OCI-LY7 (cell line): ENCODE measurements around the gene MEP1B. TPM values are rescaled to one million over a fixed set of nuclear protein-coding genes. Genes with fewer than 3 reads are reported as not detected.

Experiments
- BruUV-seq: library from RNA; stranded (reverse); fragments of 400-500 nt; replicated peaks from 2 replicates; lab custom pipeline; 2021; lab: Mats Ljungman, UMichigan
- CTCF ChIA-PET: fragments of 300-600 bp; sonication (Branson Sonifier 250); formaldehyde crosslinking; loops from one replicate; lab custom pipeline; 2022; ENCODE audit warnings: antibody characterized with exemption; ENCODE audit not compliant: unreplicated experiment; lab: Charles Lee
- POLR2A ChIA-PET: fragments of 300-600 bp; sonication (Branson Sonifier 250); formaldehyde crosslinking; loops from one replicate; lab custom pipeline; 2022; ENCODE audit warnings: antibody characterized with exemption; lab: Charles Lee
- DNase-seq: peaks from one replicate; pipeline ENCODE4 v3.0.0-alpha.2; 2015; ENCODE audit warnings: low spot score
- H2AFZ ChIP-seq: fragments of 200-600 bp; sonication (generic), shearing (Covaris generic); 2 replicates; pipeline ENCODE4 v1.6.1; 2014; ENCODE audit warnings: mild to moderate bottlenecking, antibody characterized with exemption, low read length, moderate library complexity
- H3K27ac ChIP-seq: fragments of 200-600 bp; sonication (generic); 2 replicates; pipeline ENCODE4 v1.5.1; 2014; ENCODE audit warnings: mixed run types, low read depth, mild to moderate bottlenecking, moderate library complexity, low read length, inconsistent platforms; ENCODE audit not compliant: poor library complexity, severe bottlenecking
- H3K36me3 ChIP-seq: fragments of 200-600 bp; sonication (generic); 2 replicates; pipeline ENCODE4 v1.6.1; 2014; ENCODE audit warnings: mild to moderate bottlenecking, antibody characterized with exemption, low read length, moderate library complexity, mixed read lengths; ENCODE audit not compliant: insufficient read depth
- H3K4me1 ChIP-seq: fragments of 200-600 bp; sonication (generic); 2 replicates; pipeline ENCODE4 v1.5.1; 2014; ENCODE audit warnings: mild to moderate bottlenecking, low read length; ENCODE audit not compliant: insufficient read depth, poor library complexity, severe bottlenecking
- H3K4me2 ChIP-seq: fragments of 200-600 bp; sonication (generic); 2 replicates; pipeline ENCODE4 v1.6.1; 2014; ENCODE audit warnings: mild to moderate bottlenecking, low read length
- H3K4me3 ChIP-seq: fragments of 200-600 bp; sonication (generic); 2 replicates; pipeline ENCODE4 v1.5.1; 2014; ENCODE audit warnings: mild to moderate bottlenecking, low read depth, low read length; ENCODE audit not compliant: poor library complexity, severe bottlenecking
- H3K79me2 ChIP-seq: fragments of 200-600 bp; sonication (generic); 2 replicates; pipeline ENCODE4 v1.6.1; 2016; ENCODE audit warnings: low read depth, mild to moderate bottlenecking, low read length, moderate library complexity, mixed read lengths; ENCODE audit not compliant: insufficient read depth
- H3K9me2 ChIP-seq: fragments of 200-600 bp; sonication (generic); 2 replicates; pipeline ENCODE4 v1.6.1; 2016; ENCODE audit warnings: mild to moderate bottlenecking, low read length, mixed read lengths; ENCODE audit not compliant: insufficient read depth
- H3K9me3 ChIP-seq: fragments of 200-600 bp; sonication (generic); 2 replicates; pipeline ENCODE4 v1.6.1; 2014; ENCODE audit warnings: mild to moderate bottlenecking, mixed run types, low read length, mixed read lengths
- H4K20me1 ChIP-seq: fragments of 200-600 bp; sonication (generic); 2 replicates; pipeline ENCODE4 v1.6.1; 2014; ENCODE audit warnings: mild to moderate bottlenecking, antibody characterized with exemption, low read length, moderate library complexity, mixed read lengths; ENCODE audit not compliant: insufficient read depth
- CTCF ChIP-seq: fragments of 200-600 bp; sonication (generic); conservative IDR thresholded peaks from 2 replicates; pipeline ENCODE4 v1.5.1; 2014; ENCODE audit warnings: mild to moderate bottlenecking, antibody characterized with exemption, low read length, moderate library complexity, mixed read lengths
- EZH2phosphoT487 ChIP-seq: fragments of 200-600 bp; sonication (generic); IDR thresholded peaks from 2 replicates; pipeline ENCODE4 v1.6.1; 2018; ENCODE audit warnings: low read depth, borderline replicate concordance, mild to moderate bottlenecking, mixed run types, antibody characterized with exemption, low read length, moderate library complexity, mixed read lengths
- intact Hi-C: fragments of 100-400 bp; cut with micrococcal nuclease; formaldehyde crosslinking; loops from one replicate; pipeline ENCODE4 v1.10.0; 2022; ENCODE audit not compliant: unreplicated experiment
- total RNA-seq, 2 experiments: library from RNA; depleted of rRNA in 1 of 2; stranded (reverse); fragments of >200 nt in 1 of 2; shearing (Covaris generic) in 1 of 2; gene quantifications; 2 replicates each; pipeline ENCODE4 v1.2.3, GENCODE V29; 2014 to 2022

MEP1B gene
- total RNA-seq, 2 experiments from 2014 or later, result not detected

GRCh38 chr18:32177530-32177929 is 12.3 kb upstream of the MEP1B start:
- no peak overlapping the region for H3K4me3 ChIP-seq
- no peaks in the 10 kb centered on the region for H3K9me3 ChIP-seq
- no peak for TF ChIP-seq CTCF
- TF ChIP-seq EZH2phosphoT487, result no peak
- H2AFZ ChIP-seq, result no peak overlapping the region
- H3K79me2 ChIP-seq, result no peaks in the 10 kb centered on the region
- BruUV-seq, result no TSS peak
- H3K27ac ChIP-seq, result no peak overlapping the region
- H3K36me3 ChIP-seq, result no peaks in the 10 kb centered on the region
- ChIA-PET CTCF (no interaction called here), POLR2A (interaction anchor here (0.7 kb wide), 1 partner anchor 430 kb away, joined by 3 read pairs; no protein-coding TSS in a partner anchor)
- no peak for DNase-seq
- H3K4me2 ChIP-seq, result no peak overlapping the region
- H3K9me2 ChIP-seq, result no peaks in the 10 kb centered on the region
- no peaks in the 10 kb centered on the region for H4K20me1 ChIP-seq
- intact Hi-C loops, result no loop called here
- no peaks in the 10 kb centered on the region for H3K4me1 ChIP-seq

- CTCF ChIA-PET, result no interaction called here
- BruUV-seq, result no TSS peak
- TF ChIP-seq CTCF (no peak), EZH2phosphoT487 (no peak)
- Histone ChIP-seq H3K36me3 (no peaks in the 10 kb centered on the region), H3K79me2 (no peaks in the 10 kb centered on the region), H4K20me1 (no peaks in the 10 kb centered on the region), H3K4me1 (no peaks in the 10 kb centered on the region), H3K27ac (no peak overlapping the region), H3K9me2 (no peaks in the 10 kb centered on the region), H3K4me2 (no peak overlapping the region), H3K4me3 (no peak overlapping the region), H2AFZ (no peak overlapping the region), H3K9me3 (no peaks in the 10 kb centered on the region)
- no peak for DNase-seq
- POLR2A ChIA-PET, result no interaction called here
- intact Hi-C loops, result no loop called here
Observed at GRCh38 chr18:32183503-32183902, 6.3 kb upstream of the MEP1B start.

- Histone ChIP-seq H3K9me2 (no peaks in the 10 kb centered on the region), H4K20me1 (no peaks in the 10 kb centered on the region), H3K79me2 (no peaks in the 10 kb centered on the region), H2AFZ (no peak overlapping the region), H3K27ac (no peak overlapping the region), H3K4me2 (no peak overlapping the region), H3K4me3 (no peak overlapping the region), H3K4me1 (no peaks in the 10 kb centered on the region), H3K36me3 (no peaks in the 10 kb centered on the region), H3K9me3 (no peaks in the 10 kb centered on the region)
- intact Hi-C loops, result no loop called here
- no peak for TF ChIP-seq EZH2phosphoT487
- no peak for TF ChIP-seq CTCF
- no TSS peak for BruUV-seq
- ChIA-PET CTCF (no interaction called here), POLR2A (no interaction called here)
- DNase-seq, result no peak
Observed at GRCh38 chr18:32190209-32190608, 370 bp downstream of the MEP1B start.
